NCI-H82 (cell line): Measurements from ENCODE around the gene MYO1C.
"Not testable (repeated sequence)": the region's sequence is repeated elsewhere in the genome, so short reads cannot be mapped to it uniquely, and the experiment has no call there.

Source experiments
- DNase-seq: peaks from one replicate; lab custom pipeline; 2025; lab: John Stamatoyannopoulos, UW

Gene MYO1C

DNA sequence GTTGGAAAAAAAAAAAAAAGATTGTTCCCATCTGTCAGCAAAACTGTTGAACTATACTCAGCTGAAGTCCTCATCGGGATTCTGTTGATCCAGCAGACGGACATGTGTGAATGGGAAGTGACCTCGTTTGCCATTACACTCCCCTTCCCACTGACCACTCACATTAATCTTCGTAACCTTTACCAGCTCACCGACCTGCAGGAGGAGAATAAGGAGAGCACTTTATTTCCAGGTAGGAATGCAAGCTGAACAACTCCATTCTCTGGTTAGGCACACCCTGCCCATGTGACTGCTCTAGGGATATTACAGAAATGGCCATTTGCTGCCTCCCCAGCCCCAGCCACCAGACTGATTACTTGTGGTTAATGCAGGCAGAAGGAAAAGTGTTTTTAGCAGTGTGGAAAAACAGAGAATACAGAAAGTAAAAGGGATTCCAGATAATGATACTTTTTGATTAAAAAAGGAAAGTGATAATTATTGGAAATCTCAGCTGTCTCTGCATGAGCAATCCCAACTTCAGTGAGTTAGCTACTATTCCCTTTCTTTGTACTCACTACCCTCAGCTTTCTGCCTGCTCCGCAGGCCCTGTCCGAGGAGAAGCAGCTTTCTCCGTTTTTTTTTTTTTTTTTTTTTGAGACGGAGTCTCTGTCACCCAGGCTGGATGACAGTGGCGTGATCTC is 68.9 kb downstream of the MYO1C start:
- DNase-seq, result no peak

DNA sequence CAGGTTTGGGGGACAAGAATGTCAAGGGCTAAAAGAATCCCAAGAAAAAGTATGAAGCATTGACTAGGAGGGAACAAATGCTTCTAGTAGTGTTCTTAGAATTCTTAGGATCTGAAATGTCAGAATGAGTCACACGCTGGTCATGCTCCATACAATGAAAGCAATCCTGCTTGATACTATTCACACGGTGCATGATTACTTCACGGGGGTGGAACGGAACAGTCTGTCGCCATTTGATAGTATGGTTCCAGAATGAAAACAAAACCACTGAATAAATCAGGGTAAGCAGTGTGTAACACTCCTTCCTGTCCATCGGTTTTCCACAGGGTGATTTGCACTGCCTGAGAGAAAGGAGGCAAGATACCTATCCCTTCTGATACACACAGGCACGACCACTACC is 69.6 kb downstream of the MYO1C start:
- no peak for DNase-seq

DNA sequence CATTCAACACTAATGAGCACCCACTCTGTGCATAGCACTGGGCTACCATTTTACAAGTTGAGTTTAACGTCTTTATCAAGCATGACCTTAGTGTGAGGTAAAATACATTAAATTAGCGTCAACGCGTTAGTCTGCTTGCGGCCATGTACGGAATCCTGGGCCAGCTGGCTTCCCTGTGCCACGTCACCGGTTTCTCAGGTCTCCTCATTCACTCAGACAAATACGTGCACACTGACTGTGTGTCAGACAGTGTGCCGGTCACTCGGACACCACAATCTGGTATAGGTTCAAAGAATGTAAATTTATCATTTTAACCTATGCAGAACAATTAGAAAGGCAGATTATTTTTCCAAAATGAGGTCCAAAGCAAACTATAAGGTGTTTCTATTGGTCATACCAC is 71.0 kb downstream of the MYO1C start:
- DNase-seq, result peak; percentile 72

DNA sequence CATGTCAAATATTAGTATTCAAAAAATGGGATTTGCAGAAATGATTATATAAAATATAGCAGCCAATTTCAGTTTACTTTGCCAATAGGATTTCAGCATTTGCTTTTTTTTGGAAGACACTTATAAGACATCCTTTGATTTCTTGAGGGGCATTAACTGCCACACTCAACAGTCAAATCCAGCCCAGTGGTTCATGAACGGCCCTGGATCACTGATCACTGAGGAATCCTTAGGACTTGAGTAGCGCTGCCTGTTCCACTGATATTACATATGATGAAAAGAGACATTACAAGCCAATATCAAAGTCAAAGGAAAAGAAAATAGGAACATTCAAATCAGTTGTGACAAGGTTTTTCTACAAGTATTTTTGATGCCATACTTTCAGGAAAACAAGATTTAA is 71.5 kb downstream of the MYO1C start:
- DNase-seq, result peak; percentile 46

DNA sequence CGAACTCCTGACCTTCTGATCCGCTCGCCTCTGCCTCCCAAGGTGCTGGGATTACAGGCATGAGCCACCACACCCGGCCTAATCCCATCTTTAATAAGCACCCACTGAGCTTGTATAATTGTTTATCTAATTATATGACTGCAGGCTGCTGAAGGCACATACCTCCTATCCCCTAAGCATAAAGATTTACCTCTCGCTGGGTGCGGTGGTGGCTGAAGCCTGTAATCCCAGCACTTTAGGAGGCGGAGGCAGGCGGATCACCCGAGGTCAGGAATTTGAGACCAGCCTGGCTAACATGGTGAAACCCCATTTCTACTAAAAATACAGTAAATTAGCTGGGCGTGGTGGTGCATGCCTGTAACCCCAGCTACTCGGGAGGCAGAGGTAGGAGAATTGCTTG is 72.3 kb downstream of the MYO1C start:
- DNase-seq, result peak; percentile 95

DNA sequence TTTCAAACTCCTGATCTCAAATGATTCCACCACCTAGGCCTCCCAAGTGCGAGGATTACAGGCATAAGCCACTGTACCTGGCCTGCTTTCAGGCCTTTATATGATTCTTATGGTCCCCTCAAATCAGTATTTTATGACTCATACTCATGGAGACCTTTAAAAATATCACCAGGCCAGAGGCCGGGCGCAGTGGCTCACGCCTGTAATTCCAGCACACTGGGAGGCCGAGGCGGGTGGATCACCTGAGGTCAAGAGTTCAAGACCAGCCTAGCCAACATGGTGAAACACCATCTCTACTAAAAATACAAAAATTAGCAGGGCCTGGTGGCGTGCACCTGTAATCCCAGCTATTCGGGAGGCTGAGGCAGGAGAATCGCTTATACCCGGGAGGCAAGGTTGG is 74.0 kb downstream of the MYO1C start:
- not testable (repeated sequence) for DNase-seq

DNA sequence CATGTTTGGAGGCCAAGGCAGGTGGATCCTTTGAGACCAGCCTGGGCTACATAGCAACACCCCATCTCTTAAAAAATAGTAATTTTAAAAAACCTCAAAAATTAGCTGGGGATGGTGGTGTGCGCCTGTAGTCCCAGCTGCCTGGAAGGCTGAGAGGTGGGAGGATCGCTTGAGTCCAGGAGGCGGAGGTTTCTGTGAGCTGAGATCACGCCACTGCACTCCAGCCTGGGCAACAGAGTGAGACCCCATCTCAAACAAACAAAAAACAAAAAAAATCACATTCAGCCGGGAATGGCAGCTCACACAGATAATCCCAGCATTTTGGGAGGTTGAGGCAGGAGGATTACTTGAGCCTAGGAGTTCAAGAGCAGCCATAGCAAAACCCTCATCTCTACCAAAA is 76.1 kb downstream of the MYO1C start:
- DNase-seq, result no peak

DNA sequence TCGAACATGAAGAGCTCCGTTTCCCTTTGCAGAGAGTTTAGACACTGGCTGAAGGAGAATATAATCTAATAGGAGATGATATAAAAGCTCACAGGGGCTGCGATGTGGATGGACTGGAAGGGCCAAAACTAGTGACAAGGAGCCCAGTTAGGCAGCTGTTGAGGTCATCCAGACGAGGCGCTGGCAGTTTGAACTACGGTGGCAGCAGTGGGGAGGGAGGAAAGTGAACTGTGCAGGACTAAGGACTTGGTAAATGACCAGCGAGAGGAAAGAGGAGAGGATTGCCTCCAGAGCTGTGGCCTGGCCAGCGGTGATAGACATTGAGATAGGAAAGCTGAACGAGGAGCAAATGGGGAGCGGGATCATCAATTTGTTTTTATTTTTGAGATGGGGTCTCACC is 77.9 kb downstream of the MYO1C start:
- no peak for DNase-seq
